Adrenal gland (tissue), 12 donors: ENCODE results near the gene MAST2. TPM values are rescaled to one million over a fixed set of nuclear protein-coding genes. Genes with fewer than 3 reads are reported as not detected.
A peak's percentile ranks its signal among the peaks of the same experiment; 100 is the strongest.

ENCODE experiments used
- DNase-seq, 7 donors: peaks; one replicate each; pipeline ENCODE4 v3.0.0-alpha.2; 2019 to 2020
- H3K27ac ChIP-seq, 5 donors: fragments of 200-600 bp; sonication (generic) in 4 of 5; 1 replicate in 3 of 5; 2 replicates in 2 of 5; pipeline versions ENCODE4 v1.5.1 to v1.8.0; 2016 to 2020; ENCODE audit warnings: mild to moderate bottlenecking in 1 of 5
- H3K27me3 ChIP-seq: fragments of 200-600 bp; 2 replicates; pipeline ENCODE4 v1.8.0; 2021
- H3K36me3 ChIP-seq, 2 donors: fragments of 200-600 bp; replicated peaks in 1 of 2; 1 replicate in 1 of 2; 2 replicates in 1 of 2; pipeline versions ENCODE4 v1.5.1 to v1.8.0; 2018 to 2022
- H3K4me1 ChIP-seq, 2 donors: fragments of 200-600 bp; replicated peaks in 1 of 2; 1 replicate in 1 of 2; 2 replicates in 1 of 2; pipeline versions ENCODE4 v1.5.1 to v1.8.0; 2018 to 2021
- H3K4me3 ChIP-seq, 4 donors: fragments of 200-600 bp; sonication (generic) in 3 of 4; one replicate each; pipeline ENCODE4 v1.5.1; 2016 to 2018
- H3K9me3 ChIP-seq, 3 donors: fragments of 200-600 bp; sonication (generic) in 1 of 3; replicated peaks in 1 of 3; 1 replicate in 2 of 3; 2 replicates in 1 of 3; pipeline versions ENCODE4 v1.5.1 to v1.8.0; 2016 to 2021
- POLR2A ChIP-seq, 2 donors: fragments of 450-650 bp; IDR thresholded peaks; one replicate each; pipeline ENCODE4 v1.6.1; 2017; ENCODE audit warnings: antibody characterized with exemption in 2 of 2, mild to moderate bottlenecking in 2 of 2, moderate library complexity in 1 of 2
- WGBS, 4 donors: extraction: QIAGEN DNeasy Blood & Tissue Kit in 2 of 4; methylation state at CpG; one replicate each; pipeline versions ENCODE4 v1.1.5 to v1.1.7; 2013 to 2017; 5-methylcytosine and 5-hydroxymethylcytosine counted together
- intact Hi-C, 2 donors: fragments of 100-400 bp; cut with DNase I; formaldehyde crosslinking; loops; one replicate each; pipeline versions ENCODE4 v1.14.1 to v1.15.0; 2022 to 2023
- polyA plus RNA-seq, 3 donors: library from polyadenylated mRNA; stranded (reverse); fragments of 200-250 nt in 2 of 3; fragments of 350-450 nt in 1 of 3; fragmentation: Illumina TruSeq in 1 of 3; extraction: RNeasy Lipid Tissue Mini Kit (QIAGEN cat#74804) in 1 of 3; gene quantifications; one replicate each; pipeline ENCODE4 v1.2.3, GENCODE V29; 2013 to 2014
- total RNA-seq, 9 donors: library from RNA; depleted of rRNA in 4 of 9; stranded (reverse); fragments of >200 nt in 4 of 9; fragments of 120-200 nt in 1 of 9; fragmentation: NEBNext Ultra II Directional in 1 of 9; extraction: Animal tissue kit (Norgen Biotek cat#: 25700) in 1 of 9; gene quantifications; one replicate each; pipeline versions ENCODE4 v1.1.0 to v1.2.4, GENCODE V29; 2013 to 2023
- TF ChIP-seq, protein P1 (sequence below), 6 experiments: fragments of 450-650 bp in 4 of 6; fragments of 200-600 bp in 2 of 6; sonication (generic) in 1 of 6; IDR thresholded peaks; 1 replicate in 5 of 6; 2 replicates in 1 of 6; pipeline versions ENCODE4 v1.5.1 to v1.8.0; 2016 to 2021; ENCODE audit warnings: antibody characterized with exemption in 6 of 6, mild to moderate bottlenecking in 2 of 6, moderate library complexity in 1 of 6
- donor health status: healthy with polysubstance abuse.
- donor health status: Bipolar disorder and iron deficiency.
- donor health status: DM: yes; HTN: yes; CAD: no.
- donor health status: DM: no; HTN: no; CAD: no.
- donor health status: DM: no; HTN: no; CAD: no.
- donor health status: DM: yes; HTN: yes; CAD: no.

Gene MAST2
- total and polyA plus RNA-seq, 12 donors: 18.1 to 38.5 (median 23.5) TPM

DNA sequence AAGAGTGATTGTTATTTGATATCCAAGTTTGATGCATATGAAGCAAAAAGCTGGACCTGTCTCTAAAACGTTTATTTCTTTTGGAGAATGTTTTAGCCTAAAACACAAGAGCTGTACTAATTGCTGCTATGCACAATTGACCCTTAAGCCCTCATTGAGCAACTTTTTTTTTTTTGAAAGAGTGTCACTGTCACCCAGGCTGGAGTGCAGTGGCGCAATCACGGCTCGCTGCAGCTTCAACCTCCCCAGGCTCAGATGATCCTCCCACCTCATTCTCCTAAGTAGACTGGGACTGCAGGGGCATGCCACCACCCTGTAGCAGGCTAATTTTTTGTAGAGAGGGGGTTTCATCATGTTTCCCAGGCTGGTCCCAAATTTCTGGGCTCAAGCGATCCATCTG, 199.9 kb downstream of the MAST2 start:
- WGBS, 4 donors: 60 to 85% (median 79%) methylated on average over 4 to 5 of the region's 5 CpGs
- peak in 1 of 7 donors; percentile 33 for DNase-seq
- TF ChIP-seq POLR2A (IDR thresholded peaks at IDR 0.05): no peak
- TF ChIP-seq, protein P1, sequence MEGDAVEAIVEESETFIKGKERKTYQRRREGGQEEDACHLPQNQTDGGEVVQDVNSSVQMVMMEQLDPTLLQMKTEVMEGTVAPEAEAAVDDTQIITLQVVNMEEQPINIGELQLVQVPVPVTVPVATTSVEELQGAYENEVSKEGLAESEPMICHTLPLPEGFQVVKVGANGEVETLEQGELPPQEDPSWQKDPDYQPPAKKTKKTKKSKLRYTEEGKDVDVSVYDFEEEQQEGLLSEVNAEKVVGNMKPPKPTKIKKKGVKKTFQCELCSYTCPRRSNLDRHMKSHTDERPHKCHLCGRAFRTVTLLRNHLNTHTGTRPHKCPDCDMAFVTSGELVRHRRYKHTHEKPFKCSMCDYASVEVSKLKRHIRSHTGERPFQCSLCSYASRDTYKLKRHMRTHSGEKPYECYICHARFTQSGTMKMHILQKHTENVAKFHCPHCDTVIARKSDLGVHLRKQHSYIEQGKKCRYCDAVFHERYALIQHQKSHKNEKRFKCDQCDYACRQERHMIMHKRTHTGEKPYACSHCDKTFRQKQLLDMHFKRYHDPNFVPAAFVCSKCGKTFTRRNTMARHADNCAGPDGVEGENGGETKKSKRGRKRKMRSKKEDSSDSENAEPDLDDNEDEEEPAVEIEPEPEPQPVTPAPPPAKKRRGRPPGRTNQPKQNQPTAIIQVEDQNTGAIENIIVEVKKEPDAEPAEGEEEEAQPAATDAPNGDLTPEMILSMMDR (IDR thresholded peaks at IDR 0.05): no peak
- H3K36me3 ChIP-seq: peaks cover 0 to 17% of the 10 kb centered on the region in 2 donors
- intact Hi-C loops: no loop called here
- no peak overlapping the region for H3K4me3 ChIP-seq
- no peaks in the 10 kb centered on the region for H3K4me1 ChIP-seq
- no peak overlapping the region for H3K27ac ChIP-seq
- H3K9me3 ChIP-seq: no peaks in the 10 kb centered on the region
- H3K27me3 ChIP-seq: no peaks in the 10 kb centered on the region

DNA sequence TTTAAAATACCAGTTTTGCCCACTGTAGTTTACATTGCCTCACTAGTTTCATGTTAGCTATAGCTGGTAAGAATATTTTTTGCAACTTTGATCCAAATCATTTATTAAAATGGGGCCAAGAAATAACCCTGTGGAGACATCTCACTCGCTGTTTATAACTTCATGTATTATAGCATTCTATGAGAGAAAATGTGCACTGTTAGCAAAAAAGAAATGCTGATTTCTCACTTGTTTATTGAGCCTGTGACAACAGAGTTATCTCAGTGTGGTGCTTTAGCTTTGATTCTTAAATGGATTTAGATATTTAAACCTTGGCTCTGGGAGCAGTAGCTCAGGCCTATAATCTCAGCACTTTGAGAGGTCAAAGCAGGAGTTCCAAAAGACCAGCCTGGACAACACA, 201.1 kb downstream of the MAST2 start:
- WGBS, 4 donors: 95 to 100% (median 99%) methylated on average over 1 of the region's 1 CpG
- intact Hi-C loops: no loop called here

DNA sequence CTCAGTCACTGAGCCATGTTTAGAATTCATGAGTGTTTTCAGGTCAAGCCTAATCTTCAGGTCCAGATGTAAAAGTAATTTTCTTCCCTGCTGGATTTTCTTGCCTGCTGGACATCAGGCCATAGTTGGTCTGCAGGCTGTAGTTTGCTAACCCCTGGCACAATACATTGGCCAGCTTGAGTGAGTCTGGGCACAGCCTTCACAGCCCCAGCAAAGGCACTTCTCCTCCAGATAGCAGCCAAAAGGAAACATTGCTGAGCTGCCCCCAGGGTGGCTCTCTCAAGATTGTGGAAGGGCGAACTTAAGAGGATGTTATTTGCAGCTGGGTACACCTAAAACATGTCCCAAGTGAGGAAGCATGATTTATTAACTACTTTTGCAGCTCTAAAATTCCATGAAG, 202.2 kb downstream of the MAST2 start:
- Histone ChIP-seq H3K4me3 (no peak overlapping the region), H3K4me1 (no peaks in the 10 kb centered on the region), H3K36me3 (peaks cover 0 to 31% of the 10 kb centered on the region in 2 donors), H3K27me3 (no peaks in the 10 kb centered on the region), H3K9me3 (no peaks in the 10 kb centered on the region), H3K27ac (no peak overlapping the region)
- intact Hi-C loops: no loop called here
- DNase-seq: no peak
- 89 to 100% (median 94%) methylated on average over 1 of the region's 1 CpG for WGBS, 4 donors
- TF ChIP-seq, protein P1 (IDR thresholded peaks at IDR 0.05): no peak
- no peak for TF ChIP-seq POLR2A (IDR thresholded peaks at IDR 0.05)

More for the DNA sequence above, 201.1 kb downstream of the MAST2 start:
- DNase-seq: no peak
- H3K27me3 ChIP-seq: no peaks in the 10 kb centered on the region
- H3K36me3 ChIP-seq: peaks cover 0 to 29% of the 10 kb centered on the region in 2 donors
- H3K4me3 ChIP-seq: no peak overlapping the region
- H3K9me3 ChIP-seq: no peaks in the 10 kb centered on the region
- no peak overlapping the region for H3K27ac ChIP-seq
- TF ChIP-seq, protein P1 (IDR thresholded peaks at IDR 0.05): no peak
- TF ChIP-seq POLR2A (IDR thresholded peaks at IDR 0.05): no peak
- no peaks in the 10 kb centered on the region for H3K4me1 ChIP-seq

DNA sequence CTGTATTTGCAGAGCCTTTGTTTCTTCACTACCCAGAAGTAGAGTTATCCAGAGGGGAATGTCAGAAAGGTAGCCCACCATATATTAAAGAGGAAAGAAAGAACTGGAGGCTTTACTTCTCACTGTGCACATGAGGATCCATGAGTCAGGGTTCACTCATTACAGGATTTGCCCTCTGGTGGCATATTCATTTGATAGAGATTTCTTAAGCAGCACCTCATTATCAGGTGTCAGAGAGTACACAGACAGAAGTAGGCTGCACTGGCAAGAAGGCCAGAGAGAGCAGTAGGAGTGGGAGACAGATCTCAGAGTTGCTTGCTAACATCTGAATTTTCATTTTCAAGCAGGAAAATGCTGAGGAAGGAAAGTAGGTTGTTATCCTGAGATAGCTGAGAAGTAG, 205.2 kb downstream of the MAST2 start:
- H3K36me3 ChIP-seq: peaks cover 0 to 39% of the 10 kb centered on the region in 2 donors

More for the DNA sequence above, 205.2 kb downstream of the MAST2 start:
- Histone ChIP-seq H3K27ac (no peak overlapping the region), H3K4me1 (no peaks in the 10 kb centered on the region), H3K27me3 (no peaks in the 10 kb centered on the region), H3K4me3 (no peak overlapping the region), H3K9me3 (no peaks in the 10 kb centered on the region)
- DNase-seq: no peak
- TF ChIP-seq POLR2A (IDR thresholded peaks at IDR 0.05): no peak
- TF ChIP-seq, protein P1 (IDR thresholded peaks at IDR 0.05): no peak
- intact Hi-C loops: no loop called here
